Astrocyte of the cerebellum (primary cell): ENCODE data around the gene USP8.
"Not testable (repeated sequence)": the region's sequence is repeated elsewhere in the genome, so short reads cannot be mapped to it uniquely, and the experiment has no call there.

Experiments used
- DNase-seq: peaks from one replicate; pipeline ENCODE4 v3.0.0-alpha.2; 2011; ENCODE audit warnings: low read depth
- H3K4me3 ChIP-seq: 2 replicates; pipeline ENCODE4 v1.5.1; 2011; ENCODE audit warnings: mild to moderate bottlenecking, low read depth, low read length, moderate library complexity
- in situ Hi-C: cut with HindIII; loops from 2 replicates; pipeline ENCODE4 v1.10.0; 2017; ENCODE audit warnings: low sequenced_read_pairs
- TF ChIP-seq, protein P1 (sequence below): IDR thresholded peaks from 2 replicates; pipeline ENCODE4 v1.5.1; 2012; ENCODE audit warnings: low read length, low read depth, moderate library complexity, mild to moderate bottlenecking; ENCODE audit errors: missing control alignments

The USP8 gene

GRCh38 chr15:50476143-50476542 lies 51.9 kb downstream of the USP8 start:
- H3K4me3 ChIP-seq, result no peak overlapping the region
- DNase-seq, result no peak
- TF ChIP-seq, protein P1, sequence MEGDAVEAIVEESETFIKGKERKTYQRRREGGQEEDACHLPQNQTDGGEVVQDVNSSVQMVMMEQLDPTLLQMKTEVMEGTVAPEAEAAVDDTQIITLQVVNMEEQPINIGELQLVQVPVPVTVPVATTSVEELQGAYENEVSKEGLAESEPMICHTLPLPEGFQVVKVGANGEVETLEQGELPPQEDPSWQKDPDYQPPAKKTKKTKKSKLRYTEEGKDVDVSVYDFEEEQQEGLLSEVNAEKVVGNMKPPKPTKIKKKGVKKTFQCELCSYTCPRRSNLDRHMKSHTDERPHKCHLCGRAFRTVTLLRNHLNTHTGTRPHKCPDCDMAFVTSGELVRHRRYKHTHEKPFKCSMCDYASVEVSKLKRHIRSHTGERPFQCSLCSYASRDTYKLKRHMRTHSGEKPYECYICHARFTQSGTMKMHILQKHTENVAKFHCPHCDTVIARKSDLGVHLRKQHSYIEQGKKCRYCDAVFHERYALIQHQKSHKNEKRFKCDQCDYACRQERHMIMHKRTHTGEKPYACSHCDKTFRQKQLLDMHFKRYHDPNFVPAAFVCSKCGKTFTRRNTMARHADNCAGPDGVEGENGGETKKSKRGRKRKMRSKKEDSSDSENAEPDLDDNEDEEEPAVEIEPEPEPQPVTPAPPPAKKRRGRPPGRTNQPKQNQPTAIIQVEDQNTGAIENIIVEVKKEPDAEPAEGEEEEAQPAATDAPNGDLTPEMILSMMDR, result no peak
- in situ Hi-C loops, result no loop called here

DNA sequence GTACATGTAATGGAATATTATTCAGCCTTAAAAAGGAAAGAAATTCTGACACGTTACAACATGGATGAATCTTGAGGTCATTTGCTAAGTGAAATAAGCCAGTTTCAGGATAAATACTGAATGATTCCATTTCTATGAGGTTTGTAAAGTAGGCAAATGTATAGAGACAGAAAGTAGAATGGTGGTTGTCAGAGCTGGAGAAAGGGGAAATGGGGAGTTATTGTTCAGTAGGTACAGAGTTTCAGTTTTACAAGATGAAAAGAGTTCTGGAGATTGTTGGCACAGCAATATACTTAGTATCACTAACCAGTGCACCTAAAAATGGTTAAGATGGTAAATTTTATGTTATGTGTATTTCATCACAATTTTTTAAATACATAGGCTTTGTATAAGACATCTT lies 60.6 kb downstream of the USP8 start:
- in situ Hi-C loops, result no loop called here
- no peak overlapping the region for H3K4me3 ChIP-seq
- TF ChIP-seq, protein P1, result no peak
- no peak for DNase-seq

DNA sequence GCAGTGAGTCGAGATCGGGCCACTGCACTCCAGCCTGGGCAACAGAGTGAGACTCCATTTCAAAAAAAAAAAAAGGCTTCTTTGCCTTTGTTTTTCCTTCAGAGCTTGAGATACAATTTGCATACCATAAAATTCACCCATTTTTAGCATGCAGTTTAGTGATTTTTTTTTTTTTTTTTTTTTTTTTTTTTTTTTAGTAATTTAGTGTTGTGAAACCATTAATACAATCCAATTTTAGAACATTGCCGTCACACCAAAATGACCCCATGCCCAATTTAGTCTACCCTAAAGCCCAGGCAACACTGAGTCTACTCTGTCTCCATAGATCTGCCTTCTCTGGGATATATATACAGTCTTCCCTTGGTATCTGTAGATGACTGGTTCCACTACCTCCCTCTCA lies 61.2 kb downstream of the USP8 start:
- no peak overlapping the region for H3K4me3 ChIP-seq
- no peak for DNase-seq
- in situ Hi-C loops, result no loop called here
- TF ChIP-seq, protein P1, result no peak

- in situ Hi-C loops, result no loop called here
- no peak overlapping the region for H3K4me3 ChIP-seq
- no peak for DNase-seq
- TF ChIP-seq, protein P1, result no peak
Observed at GRCh38 chr15:50487287-50487686, 63.1 kb downstream of the USP8 start.

DNA sequence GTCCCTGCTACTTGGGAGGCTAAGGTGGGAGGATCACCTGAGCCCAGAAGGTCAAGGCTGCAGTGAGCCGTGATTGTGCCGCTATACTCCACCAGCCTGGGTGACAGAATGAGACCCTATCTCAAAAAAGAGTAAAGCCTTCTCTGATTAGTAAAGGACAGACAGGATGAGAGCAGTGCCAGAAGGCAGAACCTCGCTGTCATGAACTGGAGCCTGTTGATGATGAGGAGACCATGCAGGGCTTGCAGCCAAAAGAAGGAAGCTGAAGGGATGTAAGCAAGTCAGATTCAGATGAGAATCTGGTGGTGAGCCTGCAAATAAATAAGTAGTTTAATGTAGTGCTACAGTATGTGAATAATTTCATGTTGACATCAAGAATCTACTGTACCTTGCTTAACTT lies 69.4 kb downstream of the USP8 start:
- DNase-seq, result no peak
- in situ Hi-C loops, result no loop called here
- no peak overlapping the region for H3K4me3 ChIP-seq
- TF ChIP-seq, protein P1, result no peak

- in situ Hi-C loops, H3K4me3 ChIP-seq, DNase-seq: not testable (repeated sequence)
Observed at GRCh38 chr15:50494547-50494946, 70.3 kb downstream of the USP8 start.

DNA sequence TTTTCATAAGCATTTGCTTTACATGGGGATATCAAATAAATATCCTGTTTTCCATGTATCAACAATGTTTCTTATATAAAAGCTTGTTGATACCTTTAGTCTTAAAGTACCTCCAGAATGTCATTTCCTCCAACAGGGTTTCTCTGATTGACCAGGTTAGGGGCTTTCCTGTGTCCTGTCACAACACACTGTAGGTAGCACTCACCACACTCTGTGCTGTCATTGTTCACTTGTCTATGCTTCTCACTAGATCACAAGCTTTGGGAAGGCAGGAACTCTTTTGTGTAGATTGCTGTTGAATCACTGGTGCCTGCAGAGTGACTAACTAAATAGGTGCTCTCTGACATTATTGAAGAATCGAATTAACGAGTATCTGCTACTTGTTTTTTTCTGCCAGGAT lies 72.5 kb downstream of the USP8 start:
- no peak overlapping the region for H3K4me3 ChIP-seq
- DNase-seq, result no peak
- in situ Hi-C loops, result loop anchor here (5.0 kb wide), 1 partner anchor 86 kb away; no protein-coding TSS in a partner anchor
- TF ChIP-seq, protein P1, result no peak
